Osteocyte (in vitro differentiated cells): ENCODE results near the gene ZFP2. TPM values are rescaled to one million over a fixed set of nuclear protein-coding genes. Genes with fewer than 3 reads are reported as not detected.
A peak's percentile ranks its signal among the peaks of the same experiment; 100 is the strongest.
"Not testable (repeated sequence)": the region's sequence is repeated elsewhere in the genome, so short reads cannot be mapped to it uniquely, and the experiment has no call there.

Source experiments
- DNase-seq: peaks from one replicate; pipeline ENCODE4 v3.0.0; 2021; ENCODE audit warnings: mixed read lengths; ENCODE audit not compliant: unreplicated experiment; ENCODE audit errors: extremely low spot score
- H3K27ac Mint-ChIP-seq: one replicate; pipeline ENCODE4 v1.8.0; 2021; ENCODE audit warnings: mild to moderate bottlenecking, mixed read lengths; ENCODE audit not compliant: unreplicated experiment
- H3K27me3 Mint-ChIP-seq: one replicate; pipeline ENCODE4 v1.8.0; 2021; ENCODE audit warnings: mixed read lengths; ENCODE audit not compliant: unreplicated experiment
- H3K36me3 Mint-ChIP-seq: one replicate; pipeline ENCODE4 v1.8.0; 2021; ENCODE audit warnings: mixed read lengths; ENCODE audit not compliant: unreplicated experiment
- H3K4me1 Mint-ChIP-seq: one replicate; pipeline ENCODE4 v1.8.0; 2021; ENCODE audit warnings: mixed read lengths; ENCODE audit not compliant: unreplicated experiment
- H3K4me3 Mint-ChIP-seq: one replicate; pipeline ENCODE4 v1.8.0; 2021; ENCODE audit warnings: mild to moderate bottlenecking, moderate library complexity, mixed read lengths; ENCODE audit not compliant: unreplicated experiment
- H3K9me3 Mint-ChIP-seq: one replicate; pipeline ENCODE4 v1.8.0; 2021; ENCODE audit warnings: mixed read lengths; ENCODE audit not compliant: unreplicated experiment
- total RNA-seq: library from RNA; stranded (reverse); gene quantifications from 2 replicates; pipeline ENCODE4 v1.2.1, GENCODE V29; 2021
- TF ChIP-seq, protein P1 (sequence below): fragments of 200-600 bp; sonication (generic); IDR thresholded peaks from 2 replicates; pipeline ENCODE4 v1.5.0; 2021; ENCODE audit warnings: antibody characterized with exemption, mild to moderate bottlenecking, moderate library complexity

Gene ZFP2
- total RNA-seq, 1 donor from 2014 or later: 1.7 TPM

DNA sequence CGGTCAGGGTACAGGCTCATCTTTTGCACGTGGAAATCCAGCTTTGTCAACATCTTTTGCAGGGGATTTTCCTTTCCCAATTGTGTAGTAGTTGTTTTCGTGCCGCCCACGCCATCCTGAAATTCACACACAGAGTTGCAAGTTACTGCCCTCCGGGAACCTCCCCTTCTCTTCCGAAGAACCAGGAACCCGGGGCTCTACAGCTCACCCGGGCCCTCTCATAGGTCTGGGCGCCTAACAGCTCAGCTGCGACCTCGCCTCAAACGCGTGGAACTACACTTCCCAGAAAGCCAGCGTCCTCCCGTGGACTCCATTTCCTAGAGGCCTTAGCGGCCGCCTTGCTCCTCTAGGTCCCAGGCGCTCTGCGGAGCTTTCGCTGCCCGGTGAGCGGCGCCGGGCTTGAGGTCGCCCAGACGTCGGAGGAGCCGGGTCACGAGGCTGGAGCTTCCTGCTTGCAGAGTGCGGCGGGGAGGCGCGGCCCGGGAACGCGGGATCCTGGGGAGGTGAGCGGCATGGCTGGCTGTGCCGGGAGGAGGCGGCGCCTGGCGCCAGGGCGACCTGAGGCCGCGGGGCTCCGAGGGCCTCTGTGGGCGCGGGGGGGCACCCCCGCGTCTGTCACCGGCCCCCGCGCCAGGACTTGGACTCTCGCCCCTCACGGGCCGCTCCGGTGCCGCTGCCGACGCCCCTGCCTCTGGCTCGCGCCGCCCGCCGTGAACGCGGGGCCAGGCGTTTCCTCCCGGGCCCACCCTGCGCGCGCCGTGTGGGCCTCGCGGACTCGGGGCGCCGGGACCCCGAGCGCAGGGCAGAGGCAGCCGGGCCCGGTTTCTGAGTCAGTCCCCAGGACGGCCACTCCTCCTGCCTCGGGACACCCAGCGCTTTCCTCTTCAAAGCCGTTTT, 35.8 kb upstream of the ZFP2 start, which contains the start of gene ZNF354B:
ZNF354B (plus strand) TSS at position 329 of the 897 bp plus-strand sequence. CDS start 1,095 bp downstream, outside the sequence.
- TF ChIP-seq, protein P1, sequence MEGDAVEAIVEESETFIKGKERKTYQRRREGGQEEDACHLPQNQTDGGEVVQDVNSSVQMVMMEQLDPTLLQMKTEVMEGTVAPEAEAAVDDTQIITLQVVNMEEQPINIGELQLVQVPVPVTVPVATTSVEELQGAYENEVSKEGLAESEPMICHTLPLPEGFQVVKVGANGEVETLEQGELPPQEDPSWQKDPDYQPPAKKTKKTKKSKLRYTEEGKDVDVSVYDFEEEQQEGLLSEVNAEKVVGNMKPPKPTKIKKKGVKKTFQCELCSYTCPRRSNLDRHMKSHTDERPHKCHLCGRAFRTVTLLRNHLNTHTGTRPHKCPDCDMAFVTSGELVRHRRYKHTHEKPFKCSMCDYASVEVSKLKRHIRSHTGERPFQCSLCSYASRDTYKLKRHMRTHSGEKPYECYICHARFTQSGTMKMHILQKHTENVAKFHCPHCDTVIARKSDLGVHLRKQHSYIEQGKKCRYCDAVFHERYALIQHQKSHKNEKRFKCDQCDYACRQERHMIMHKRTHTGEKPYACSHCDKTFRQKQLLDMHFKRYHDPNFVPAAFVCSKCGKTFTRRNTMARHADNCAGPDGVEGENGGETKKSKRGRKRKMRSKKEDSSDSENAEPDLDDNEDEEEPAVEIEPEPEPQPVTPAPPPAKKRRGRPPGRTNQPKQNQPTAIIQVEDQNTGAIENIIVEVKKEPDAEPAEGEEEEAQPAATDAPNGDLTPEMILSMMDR: no peak
- Mint-ChIP-seq H3K27me3 (no peaks in the 10 kb centered on the region), H3K9me3 (peaks cover 9% of the 10 kb centered on the region), H3K36me3 (peaks cover 15% of the 10 kb centered on the region), H3K4me3 (peak within 1 kb of the TSS; percentile 78), H3K27ac (peak within 1 kb of the TSS; percentile 84), H3K4me1 (peaks cover 16% of the 10 kb centered on the region)
- DNase-seq: peak; percentile 95

DNA sequence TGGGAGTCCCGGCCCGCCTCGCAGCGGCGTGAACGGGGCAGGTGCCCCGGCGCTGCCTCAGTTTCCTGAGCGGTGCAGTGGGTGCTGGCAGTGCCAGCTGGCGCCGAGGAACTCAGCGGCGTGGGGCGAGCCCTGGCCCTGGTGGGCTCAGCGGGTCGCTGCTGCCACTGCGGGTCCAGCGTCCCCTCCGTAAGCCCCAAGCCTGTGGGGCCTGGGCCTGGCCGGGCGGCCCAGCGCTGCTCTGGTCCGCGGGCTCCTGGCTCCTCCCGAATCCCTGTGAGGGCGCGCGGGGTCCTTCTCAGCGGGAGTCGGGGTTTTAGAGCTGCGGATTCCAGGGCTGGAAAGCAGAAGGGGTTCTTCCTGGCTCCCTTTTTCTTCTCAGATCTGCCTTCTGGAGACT, 35.1 kb upstream of the ZFP2 start:
- not testable (repeated sequence) for H3K27me3 Mint-ChIP-seq, H3K9me3 Mint-ChIP-seq, H3K27ac Mint-ChIP-seq
- H3K4me3 Mint-ChIP-seq: peak overlapping the region; percentile 76
- peaks cover 18% of the 10 kb centered on the region for H3K36me3 Mint-ChIP-seq
- peak; percentile 44 for DNase-seq
- peaks cover 16% of the 10 kb centered on the region for H3K4me1 Mint-ChIP-seq

DNA sequence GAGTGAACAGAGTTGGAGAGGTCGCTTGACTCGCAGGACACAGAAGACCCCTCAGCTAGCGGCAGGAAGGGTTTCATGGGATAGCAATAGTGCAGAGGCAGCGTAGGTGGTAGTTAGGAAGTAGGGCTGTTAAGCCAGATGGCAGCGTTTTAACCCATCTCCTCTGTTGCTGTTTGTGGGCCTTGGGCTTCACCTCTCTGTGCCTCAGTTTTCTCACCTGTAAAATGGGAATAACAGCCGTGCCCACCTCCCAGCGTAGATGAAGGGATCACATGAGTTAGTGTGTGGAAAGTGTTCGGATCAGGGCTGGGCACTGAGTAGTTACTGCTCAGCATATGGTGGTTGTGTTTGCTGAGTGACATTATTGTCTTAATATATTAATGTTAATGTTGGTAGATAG, 34.1 kb upstream of the ZFP2 start:
- DNase-seq: peak; percentile 51
- peaks cover 6% of the 10 kb centered on the region for H3K9me3 Mint-ChIP-seq
- peaks cover 16% of the 10 kb centered on the region for H3K4me1 Mint-ChIP-seq
- peak overlapping the region; percentile 28 for H3K27ac Mint-ChIP-seq
- no peaks in the 10 kb centered on the region for H3K27me3 Mint-ChIP-seq
- H3K4me3 Mint-ChIP-seq: peak overlapping the region; percentile 65
- TF ChIP-seq, protein P1: no peak
- peaks cover 28% of the 10 kb centered on the region for H3K36me3 Mint-ChIP-seq

DNA sequence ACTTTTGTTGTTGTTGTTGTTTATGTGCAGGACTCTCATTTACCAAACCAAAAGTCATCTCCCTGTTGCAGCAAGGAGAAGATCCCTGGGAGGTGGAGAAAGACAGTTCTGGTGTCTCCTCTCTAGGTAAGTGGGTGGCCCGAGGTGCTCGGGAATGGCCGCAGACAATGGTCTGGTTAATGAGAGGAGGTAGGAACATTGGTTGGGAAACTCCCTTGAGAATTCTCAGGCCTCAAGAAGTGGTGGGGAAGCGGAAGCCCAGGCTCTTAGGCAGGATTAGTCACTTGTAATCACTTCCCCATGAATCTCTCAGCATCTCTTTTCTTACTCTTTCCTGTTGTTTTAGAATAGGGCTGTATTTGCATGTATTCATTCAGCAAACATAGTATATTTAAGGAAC, 28.8 kb upstream of the ZFP2 start:
- TF ChIP-seq, protein P1: no peak
- Mint-ChIP-seq H3K36me3 (peaks cover 68% of the 10 kb centered on the region), H3K4me1 (peaks cover 4% of the 10 kb centered on the region), H3K27ac (no peak overlapping the region), H3K9me3 (peaks cover 9% of the 10 kb centered on the region), H3K4me3 (no peak overlapping the region), H3K27me3 (no peaks in the 10 kb centered on the region)
- peak; percentile 65 for DNase-seq

DNA sequence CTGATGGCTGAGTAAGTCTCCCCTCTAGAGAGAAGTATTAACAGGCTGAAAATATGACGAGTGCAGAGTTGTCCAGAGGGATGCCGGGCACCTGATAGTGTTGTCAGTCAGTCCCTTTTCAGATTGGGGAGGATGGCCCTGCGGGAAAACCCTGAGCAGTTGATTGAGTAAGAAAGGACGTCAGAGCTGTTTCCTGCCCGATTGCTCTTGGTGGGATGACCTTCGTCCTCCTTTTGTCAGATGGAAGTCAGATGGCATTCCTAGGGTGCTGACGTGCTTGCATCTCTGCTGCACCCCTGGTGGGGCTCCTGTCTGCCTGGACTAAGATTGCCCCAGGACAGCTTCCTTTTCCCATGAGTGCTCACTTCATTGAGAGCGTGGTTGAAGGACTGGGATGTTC, 26.1 kb upstream of the ZFP2 start:
- peaks cover 23% of the 10 kb centered on the region for H3K9me3 Mint-ChIP-seq
- TF ChIP-seq, protein P1: no peak
- peaks cover 84% of the 10 kb centered on the region for H3K36me3 Mint-ChIP-seq
- H3K27ac Mint-ChIP-seq: no peak overlapping the region
- H3K4me3 Mint-ChIP-seq: no peak overlapping the region
- no peaks in the 10 kb centered on the region for H3K27me3 Mint-ChIP-seq
- DNase-seq: peak; percentile 67
- no peaks in the 10 kb centered on the region for H3K4me1 Mint-ChIP-seq
